GM21619 (cell line): Measurements from ENCODE around the gene TDP1.
A peak's percentile ranks its signal among the peaks of the same experiment; 100 is the strongest.

ENCODE experiments used
- ATAC-seq: cut with Tn5 transposase; IDR thresholded peaks from one replicate; pipeline ENCODE4 v1.9.1; 2021; ENCODE audit not compliant: unreplicated experiment

Gene TDP1

DNA sequence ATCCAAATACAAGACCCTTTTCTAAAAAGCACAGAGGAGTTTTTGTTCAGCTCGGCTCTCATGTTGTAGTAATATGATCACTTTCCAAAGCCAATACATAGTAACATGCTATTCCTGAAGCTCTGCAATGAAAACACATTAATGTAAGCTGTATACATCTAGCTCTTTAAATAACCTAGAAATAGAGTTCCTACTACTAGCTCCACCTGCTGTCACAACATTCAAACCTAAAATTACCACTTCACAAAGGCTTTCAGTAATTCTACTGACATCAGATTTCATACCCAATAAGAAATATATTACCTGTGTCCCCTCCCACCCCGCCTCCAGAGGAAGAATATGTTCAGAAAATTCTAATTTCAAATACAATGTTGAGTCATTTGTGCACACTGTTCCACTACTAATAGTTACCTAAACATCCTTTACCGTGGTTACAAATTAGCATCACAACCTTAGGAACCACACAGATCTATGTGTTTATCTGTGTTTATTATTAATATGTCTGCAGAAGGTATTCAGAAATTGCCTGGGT, 19.0 kb upstream of the TDP1 start:
- no peak for ATAC-seq

DNA sequence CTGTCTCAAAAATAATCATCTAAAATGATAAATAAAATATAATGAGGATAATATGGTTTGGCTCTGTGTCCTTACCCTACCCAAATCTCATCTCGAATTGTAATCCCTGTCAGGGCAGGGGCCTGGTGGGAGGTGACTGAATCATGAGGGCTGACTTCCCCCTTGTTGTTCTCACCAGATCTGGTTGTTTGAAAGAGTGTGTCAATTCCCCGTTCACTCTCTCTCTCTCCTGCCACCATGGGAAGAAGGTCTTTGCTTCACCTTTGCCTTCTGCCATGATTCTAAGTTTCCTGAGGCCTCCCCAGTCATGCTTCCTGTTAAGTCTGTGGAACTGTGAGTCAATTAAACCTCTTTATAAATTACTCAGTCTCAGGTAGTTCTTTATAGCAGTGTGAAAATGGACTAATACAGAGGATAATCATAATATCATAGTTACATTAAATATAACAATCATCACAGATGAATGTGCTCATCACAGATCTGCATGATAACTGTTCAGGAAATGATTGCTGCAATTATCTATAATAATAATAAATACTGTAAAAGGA, 13.8 kb upstream of the TDP1 start:
- ATAC-seq, result no peak

DNA sequence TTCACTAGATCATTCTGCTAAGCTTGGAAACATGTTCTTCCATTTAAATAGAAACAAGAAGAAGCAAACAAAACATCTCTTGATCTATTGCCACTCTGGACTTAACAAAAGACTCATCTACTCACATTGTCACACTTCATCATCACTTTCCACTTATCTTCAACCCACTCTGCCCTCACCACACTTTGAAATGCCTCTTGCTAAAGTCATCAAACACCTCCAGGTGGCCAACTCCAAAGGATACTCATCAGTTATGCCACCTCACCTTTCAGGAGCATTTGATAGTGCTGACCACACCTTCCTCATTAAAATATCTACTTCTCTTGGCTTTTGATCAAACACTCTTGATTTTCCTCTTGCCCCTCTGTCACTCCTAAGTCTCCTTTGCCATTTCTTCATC, 8.4 kb upstream of the TDP1 start:
- no peak for ATAC-seq

DNA sequence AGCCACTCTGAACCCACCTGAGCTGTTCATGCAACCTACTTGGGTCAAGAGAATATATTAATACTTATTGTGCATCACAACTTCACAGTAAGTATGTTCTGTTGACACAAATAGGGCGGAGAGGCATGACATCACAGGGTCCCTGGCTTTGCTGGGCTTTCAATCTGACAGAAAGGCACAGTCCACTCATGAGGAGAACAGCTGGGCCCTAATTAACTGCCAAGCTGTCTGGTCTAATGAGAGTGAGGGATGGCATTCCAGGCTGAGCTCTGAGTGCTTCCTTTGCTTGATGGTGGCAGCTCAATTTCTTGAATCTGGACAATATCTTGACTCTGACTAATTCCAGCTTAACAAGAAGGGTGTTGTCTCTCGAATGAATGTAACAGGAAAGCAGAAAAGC, 3.2 kb upstream of the TDP1 start:
- no peak for ATAC-seq

DNA sequence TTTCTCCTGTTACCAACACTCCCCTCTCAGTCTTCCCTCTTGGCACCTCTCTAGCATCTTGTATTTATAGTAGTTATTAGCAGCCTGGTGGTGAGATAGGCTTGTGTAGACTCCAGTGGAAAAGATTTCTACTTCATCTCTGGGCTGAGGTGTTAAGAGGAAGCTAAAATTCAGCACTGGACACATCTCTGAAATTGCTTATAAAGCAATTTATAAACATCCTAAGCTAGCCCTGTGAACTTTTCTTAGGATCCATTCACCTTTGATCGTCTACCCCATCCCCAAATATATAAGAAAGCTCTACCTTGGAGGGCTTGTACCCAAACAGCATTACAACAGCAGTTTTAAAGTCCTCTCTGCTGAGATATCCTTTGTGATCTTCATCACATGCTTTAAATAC, 2.1 kb upstream of the TDP1 start:
- no peak for ATAC-seq

DNA sequence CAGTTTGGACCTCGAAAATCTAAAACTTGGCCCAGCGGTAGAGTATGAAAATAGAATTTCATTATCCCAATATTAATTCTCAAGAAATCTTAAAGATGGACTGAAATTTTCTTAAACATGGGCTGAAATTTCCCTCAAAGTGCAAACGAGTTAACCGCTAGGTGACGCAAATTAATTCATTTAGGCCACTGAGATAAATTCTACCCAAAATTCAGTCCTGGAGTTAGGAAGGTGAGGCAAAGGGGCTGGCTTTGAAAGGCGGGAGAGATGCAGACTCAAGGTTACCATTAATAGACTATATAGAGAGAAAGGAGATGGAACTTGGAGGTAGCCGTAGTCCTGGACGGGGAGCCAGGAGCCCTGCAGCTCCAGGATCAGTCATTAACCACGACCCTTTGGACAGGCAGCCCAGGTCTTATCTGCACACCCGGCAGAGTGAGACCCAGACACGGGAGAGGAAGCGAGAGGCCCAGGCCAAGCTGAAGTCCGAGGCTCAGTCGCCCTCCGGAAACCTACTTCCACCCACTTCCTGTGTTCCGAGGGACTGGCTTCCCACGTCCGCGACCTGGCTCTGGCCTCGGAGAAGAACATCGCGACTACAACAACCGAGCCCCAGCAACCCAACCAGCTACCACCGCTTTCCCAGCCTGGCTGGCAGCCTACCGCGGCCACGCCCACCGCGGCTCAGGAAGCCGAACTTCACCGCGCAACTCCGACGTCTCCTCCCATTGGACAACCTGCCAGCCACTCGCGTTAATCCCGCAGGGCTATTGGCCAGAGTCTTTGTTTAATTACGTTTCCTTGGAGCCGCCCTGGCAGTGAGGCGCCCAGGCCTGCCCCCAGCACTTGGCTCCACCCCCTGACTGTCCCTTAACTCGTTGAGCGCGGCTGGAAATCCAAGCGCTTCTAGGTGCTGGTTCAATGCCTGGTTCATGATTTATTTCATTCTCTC, 1.4 kb upstream of the TDP1 start, which contains the start of gene EFCAB11:
Gene EFCAB11 (minus strand): TSS at position 661 of the 952 bp plus-strand sequence. CDS start 70 bp downstream, at position 591.
- peak; percentile 78 for ATAC-seq

DNA sequence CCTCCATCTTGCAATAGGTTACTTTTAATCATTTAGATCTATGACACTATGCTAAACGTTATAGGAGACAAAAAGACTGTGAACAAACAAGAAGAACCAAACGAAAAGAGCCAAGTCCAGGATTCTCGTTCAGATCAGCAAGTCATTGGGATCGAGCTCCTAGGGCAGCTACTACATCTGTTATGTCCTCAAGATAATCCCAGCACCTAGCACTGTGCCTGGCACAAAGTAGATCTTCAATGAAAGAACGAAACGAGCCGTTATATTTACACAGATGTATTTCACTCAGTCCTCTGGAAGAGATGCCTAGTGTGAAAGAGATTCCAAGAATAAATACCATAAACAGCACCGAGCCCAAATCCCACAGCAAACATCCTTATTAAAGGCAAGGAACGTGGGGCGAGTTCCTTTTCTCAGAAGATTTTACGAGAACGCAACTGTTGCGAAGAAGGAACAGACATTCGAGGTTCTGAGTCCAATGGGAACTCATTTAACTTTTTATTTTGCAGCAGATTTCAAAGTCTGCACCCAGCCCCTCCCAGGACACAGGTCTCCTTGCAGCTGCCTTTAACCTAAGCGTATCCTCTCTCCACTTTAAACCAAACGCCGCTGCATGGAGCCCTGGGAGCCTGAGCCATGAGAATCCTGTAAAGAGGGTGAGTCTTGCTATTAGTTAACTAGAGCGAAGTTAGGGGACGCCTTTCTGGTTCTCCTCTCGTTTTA, 544 bp upstream of the TDP1 start:
- ATAC-seq, result peak; percentile 9

DNA sequence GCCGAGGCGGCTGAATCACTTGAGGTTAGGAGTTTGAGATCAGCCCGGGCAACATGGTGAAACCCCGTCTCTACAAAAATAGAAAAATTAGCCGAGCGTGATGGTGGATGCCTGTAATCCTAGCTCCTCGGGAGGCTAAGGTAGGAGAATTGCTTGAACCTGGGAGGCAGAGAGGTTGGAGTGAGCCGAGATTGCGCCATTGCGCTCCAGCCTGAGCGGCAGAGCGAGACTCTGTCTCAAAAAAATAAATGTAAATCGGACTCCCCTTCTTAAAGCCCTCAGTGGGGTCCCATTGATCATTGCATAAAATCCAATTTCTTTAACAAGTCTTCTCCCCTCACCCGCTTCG, 908 bp downstream of the TDP1 start:
- no peak for ATAC-seq

DNA sequence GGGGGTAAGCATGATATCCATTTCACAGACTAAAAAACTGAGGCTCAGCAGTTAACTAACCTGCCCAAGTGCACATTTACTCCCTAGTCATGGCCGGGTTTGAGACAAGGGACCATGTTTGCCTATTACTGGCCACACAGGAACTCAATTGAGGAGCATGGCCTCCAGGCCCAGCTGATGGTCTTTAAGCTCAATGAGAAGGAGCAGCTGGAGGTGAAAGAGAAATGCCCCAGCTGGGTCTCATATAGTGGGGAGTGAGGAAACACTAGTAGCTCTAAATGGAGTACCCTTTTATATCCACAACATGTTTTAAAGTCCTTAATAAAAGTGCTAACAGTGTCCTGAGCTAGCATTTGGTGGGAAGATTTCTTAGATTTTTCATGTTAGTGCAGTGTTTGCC, 1.6 kb downstream of the TDP1 start:
- ATAC-seq, result no peak

DNA sequence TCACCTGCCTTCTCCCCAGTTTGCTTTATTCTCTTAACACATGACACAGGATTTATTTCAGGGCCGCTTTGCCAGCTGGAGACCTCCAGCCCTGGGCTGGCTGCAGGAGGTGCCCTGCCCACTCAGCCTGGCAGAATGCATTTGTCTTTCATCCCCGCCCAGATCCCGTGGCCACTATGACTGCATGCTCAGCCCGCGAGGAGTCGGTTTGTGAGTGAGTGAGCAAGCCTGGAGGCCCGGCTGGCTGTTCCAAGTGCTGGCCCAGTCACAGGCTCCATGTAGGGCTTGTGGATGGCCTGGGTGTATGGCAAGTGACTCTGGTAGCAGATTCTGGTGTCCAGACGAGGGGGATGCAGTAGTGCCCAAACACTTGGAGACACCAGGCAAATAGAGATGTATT, 2.1 kb downstream of the TDP1 start:
- ATAC-seq, result no peak

DNA sequence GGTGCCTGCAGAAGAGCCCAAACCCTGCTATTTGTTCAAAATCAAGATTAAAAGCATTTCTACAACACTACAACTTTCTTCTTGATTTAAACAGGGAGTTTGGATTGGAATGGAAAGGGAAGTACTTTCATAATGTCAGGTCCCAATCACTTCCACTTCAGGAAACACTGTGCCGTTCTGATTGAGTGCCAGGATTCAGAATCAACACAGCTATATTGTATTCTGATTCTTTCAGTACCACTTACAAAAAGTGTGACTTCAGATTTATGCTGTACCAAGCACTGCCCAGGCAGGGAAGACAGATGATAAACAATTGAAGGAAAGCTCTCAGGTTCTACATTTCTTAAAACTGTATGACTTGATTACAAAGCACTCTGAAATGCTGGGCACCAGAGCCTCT, 3.2 kb downstream of the TDP1 start:
- ATAC-seq, result no peak

DNA sequence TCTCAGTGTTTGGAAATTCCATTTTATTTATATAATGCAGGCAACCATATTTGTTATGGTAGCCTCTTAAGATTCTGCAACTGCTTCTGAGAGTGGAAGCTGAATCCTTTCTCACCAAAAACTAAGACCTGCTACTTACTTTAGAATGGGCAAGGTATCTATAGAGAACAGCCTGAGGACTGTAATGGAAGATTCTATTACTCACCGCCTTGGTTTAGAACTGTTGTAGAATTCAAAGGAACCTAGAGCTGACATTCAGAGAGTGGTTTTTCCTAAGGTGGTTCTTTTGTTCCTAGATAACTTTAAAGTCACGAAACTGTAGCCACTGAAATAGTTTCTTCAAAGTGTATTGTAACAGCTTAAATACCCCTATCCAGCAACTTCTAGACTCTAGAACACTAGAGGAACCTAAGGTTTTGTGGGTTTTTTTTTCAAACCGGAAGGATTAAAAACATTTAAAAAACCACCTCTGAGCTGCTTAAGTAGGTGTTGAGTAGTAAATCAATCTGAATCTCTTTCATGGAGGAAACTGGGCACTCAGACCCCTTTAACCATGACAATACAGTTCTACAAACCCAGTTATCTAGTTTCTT, 4.2 kb downstream of the TDP1 start:
- no peak for ATAC-seq

DNA sequence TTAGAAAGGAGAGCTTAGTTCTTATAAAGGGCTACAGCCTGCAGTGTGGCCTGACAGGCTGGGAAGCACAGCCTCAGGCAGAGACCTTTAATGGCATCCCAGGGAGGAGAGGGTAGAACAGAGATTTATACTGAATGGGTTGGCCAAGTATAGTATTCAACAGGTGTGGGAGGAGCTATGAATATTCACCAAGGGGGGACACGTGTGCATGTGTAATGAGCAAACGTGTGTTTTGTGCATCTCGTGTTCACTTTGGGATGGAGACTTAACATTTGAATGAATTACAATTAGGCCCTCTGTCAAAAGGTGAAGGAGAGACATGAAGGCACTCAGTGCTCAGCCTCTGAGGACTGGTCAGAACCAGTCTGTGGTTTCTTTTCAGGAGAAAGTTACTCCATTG, 5.2 kb downstream of the TDP1 start:
- ATAC-seq, result no peak

DNA sequence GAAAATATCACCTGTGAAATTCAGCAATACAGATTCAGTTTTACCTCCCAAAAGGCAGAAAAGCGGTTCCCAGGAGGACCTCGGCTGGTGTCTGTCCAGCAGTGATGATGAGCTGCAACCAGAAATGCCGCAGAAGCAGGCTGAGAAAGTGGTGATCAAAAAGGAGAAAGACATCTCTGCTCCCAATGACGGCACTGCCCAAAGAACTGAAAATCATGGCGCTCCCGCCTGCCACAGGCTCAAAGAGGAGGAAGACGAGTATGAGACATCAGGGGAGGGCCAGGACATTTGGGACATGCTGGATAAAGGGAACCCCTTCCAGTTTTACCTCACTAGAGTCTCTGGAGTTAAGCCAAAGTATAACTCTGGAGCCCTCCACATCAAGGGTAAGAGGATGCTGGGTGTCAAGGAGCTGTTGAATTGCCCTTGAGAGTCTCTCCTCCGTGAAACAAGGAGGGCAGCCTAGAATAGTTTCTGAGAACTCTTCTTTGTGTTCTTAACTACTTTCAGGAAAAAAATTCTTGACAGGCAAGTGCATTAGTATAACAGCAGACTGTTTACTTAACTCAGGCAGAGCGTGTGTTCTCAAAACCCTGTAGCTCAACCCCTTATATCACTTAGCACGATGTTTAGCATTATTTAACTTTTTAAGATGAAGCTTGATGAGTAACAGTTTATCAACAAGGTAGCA, 7.7 kb downstream of the TDP1 start:
- no peak for ATAC-seq

DNA sequence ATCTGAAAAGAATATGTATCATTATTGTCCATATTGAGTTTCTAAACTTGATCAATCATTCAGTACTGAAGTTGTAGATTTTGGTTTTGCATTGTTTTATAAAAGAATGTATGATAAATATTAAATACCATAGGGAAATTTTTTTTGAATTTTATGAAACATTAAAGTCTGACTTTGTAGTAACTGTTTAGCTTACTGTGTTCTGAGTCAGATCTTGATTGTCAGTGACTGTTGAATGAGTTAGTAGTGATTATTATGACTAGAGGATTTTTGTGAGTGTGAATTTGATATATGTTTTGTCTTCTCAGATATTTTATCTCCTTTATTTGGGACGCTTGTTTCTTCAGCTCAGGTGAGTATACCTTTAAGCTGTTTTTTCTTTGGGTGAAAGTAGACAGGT, 10.1 kb downstream of the TDP1 start:
- no peak for ATAC-seq

DNA sequence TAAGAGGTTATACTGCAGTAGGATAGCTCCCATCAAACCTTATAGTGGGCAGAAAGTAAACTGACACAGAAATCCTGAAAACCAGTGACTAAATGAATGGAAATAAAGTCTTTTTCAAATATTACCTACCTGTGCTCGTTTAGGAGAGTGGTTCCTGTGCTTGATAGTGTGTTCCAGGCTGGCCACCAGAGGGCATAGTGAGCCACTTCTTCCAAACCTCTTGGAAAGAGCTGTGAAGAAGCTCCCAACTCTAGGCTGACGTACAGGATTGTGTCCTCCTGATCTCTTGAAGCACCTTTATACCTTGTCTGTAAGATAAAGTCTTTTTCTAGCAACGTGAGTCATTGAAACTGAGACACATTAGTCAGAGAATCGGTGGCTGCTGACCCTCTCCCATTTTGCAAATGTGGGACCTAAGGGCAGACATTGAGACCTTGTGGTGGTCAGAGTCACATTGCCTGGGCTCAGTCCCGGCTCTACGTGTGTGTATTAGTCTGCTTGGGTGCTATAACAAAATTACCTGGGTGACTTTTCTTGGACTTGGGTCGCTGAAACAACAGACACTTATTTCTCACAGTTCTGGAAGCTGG, 17.6 kb downstream of the TDP1 start:
- no peak for ATAC-seq

DNA sequence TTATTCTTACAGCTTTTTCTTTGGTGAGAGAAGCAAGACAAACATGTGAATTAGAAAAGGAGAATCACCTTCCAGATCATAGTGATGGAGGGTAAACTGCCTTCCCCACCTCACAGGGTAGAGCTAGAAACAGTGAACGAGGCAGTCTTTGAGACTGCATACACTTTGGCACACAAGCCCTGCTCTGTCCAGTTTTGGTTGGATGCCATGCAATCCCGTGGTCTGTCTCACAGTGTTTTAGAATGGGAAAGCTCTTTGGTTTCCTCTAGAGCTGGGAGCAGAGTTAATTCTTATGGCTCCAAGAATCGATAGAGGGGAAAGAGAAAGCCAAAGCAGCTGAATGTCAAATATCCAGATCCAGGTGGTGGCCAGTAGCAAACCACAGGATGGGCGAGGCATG, 21.9 kb downstream of the TDP1 start:
- no peak for ATAC-seq

DNA sequence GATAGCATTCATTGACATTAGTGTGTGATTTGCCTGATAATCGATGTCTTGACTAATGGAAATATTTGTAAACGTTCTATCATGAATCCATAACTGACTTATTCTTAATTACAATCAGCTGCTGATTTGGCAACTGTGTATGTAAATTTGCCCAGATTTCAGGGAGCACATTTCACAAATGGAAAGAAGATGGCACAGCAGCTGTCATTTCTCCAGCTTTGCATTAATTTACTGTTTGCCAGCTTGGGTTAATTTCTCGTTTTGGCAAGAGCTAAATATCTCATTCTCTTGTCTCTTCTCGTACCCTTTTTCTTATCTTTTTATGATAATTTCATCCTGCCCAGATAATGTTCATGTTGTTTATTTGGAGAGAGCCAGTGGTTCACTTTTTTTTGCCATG, 22.9 kb downstream of the TDP1 start:
- ATAC-seq, result no peak

DNA sequence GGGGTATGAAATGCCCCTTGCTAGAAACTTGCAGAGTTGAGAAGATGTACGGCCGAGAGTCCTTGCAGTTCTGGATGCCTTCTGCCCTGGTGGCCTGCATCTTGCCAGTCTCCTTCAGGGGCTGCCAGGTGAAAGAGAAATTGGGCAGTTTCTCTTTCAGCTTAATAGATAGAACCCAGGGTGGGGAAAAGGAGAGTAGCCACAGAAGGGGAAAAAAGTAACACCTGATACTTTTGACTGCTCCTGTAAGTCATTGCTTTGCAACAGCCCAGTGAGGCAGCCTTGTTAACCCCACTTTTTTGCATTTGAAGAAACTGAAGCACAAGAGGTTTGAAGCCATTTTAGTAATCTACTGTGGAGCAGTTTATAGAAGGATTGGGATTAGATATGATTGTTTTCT, 27.6 kb downstream of the TDP1 start:
- ATAC-seq, result no peak

DNA sequence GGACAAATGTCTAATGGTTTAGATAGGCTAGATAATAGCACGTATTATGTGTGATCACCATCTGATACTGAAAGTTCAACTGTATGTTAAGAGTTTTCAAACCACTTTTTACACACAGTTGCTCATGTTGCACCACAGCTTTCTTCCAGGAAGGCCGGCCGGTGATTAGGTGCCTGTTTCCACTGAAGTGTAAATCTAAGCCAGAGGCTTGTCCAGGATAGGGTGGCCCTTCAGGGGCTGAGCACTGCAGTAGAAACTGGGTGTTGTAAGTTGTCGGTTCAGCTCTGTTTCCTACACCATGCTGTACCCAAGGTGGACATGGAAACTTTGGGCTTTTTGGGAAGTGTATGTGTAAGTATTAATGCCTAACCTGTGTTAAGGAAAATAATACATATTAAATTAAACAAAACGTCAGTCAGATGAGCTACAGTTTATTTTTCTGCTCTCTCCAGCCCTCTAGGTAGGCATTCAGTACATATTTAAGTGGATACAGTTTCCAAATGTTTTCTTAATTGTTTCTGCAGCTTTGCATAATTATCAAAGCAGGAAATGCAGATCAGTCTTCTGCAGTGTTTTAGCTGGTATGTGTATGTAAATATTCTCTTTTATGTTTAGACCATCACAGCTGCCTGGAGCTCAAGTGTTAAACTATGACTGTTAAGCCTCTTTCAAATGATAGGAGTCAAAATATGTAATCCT, 30.9 kb downstream of the TDP1 start:
- no peak for ATAC-seq
